HepG2 (cell line): Measurements from ENCODE around the gene ABCB6. TPM values are rescaled to one million over a fixed set of nuclear protein-coding genes. Genes with fewer than 3 reads are reported as not detected.

ENCODE experiments used
- AGO1 ChIP-seq: fragments of 200-400 bp; formaldehyde crosslinking; IDR thresholded peaks from 2 replicates; pipeline ENCODE4 v1.6.1; 2017; ENCODE audit warnings: mild to moderate bottlenecking, low read depth, low read length, moderate library complexity; ENCODE audit not compliant: poor library complexity, severe bottlenecking
- ARNT ChIP-seq: fragments of 450-650 bp; IDR thresholded peaks from 2 replicates; pipeline ENCODE4 v1.6.1; 2017
- GTF3A ChIP-seq: sonication (generic); formaldehyde crosslinking; conservative IDR thresholded peaks from 2 replicates; pipeline ENCODE4 v1.4.0; 2020; ENCODE audit warnings: mild to moderate bottlenecking, missing genetic modification reagents
- HOXA9 ChIP-seq: sonication (generic); formaldehyde crosslinking; IDR thresholded peaks from 2 replicates; pipeline ENCODE4 v1.8.1; 2022; ENCODE audit warnings: missing genetic modification reagents, mild to moderate bottlenecking, moderate library complexity, borderline replicate concordance
- RBFOX2 ChIP-seq: fragments of 200-400 bp; formaldehyde crosslinking; IDR thresholded peaks from 2 replicates; pipeline ENCODE4 v1.6.1; 2017; ENCODE audit warnings: low read depth, mild to moderate bottlenecking, low read length
- SP1 ChIP-seq, 2 experiments: fragments of 450-650 bp in 1 of 2; sonication (generic) in 1 of 2; formaldehyde crosslinking in 1 of 2; IDR thresholded peaks; 2 replicates each; pipeline versions ENCODE4 v1.4.0 to v1.6.1; 2016 to 2020; ENCODE audit warnings: missing genetic modification reagents in 1 of 2
- SSRP1 ChIP-seq: IDR thresholded peaks from 2 replicates; pipeline ENCODE4 v1.6.1; 2016; ENCODE audit warnings: control low read depth
- XRCC5 ChIP-seq: fragments of 200-400 bp; formaldehyde crosslinking; optimal IDR thresholded peaks from 2 replicates; pipeline ENCODE3; 2017; ENCODE audit warnings: mild to moderate bottlenecking, low read length
- ZC3H13 ChIP-seq: sonication (generic); formaldehyde crosslinking; IDR thresholded peaks from 2 replicates; pipeline ENCODE4 v1.8.1; 2023; ENCODE audit warnings: mild to moderate bottlenecking, missing genetic modification reagents, moderate library complexity
- ZNF160 ChIP-seq: sonication (generic); formaldehyde crosslinking; IDR thresholded peaks from 2 replicates; pipeline ENCODE4 v1.8.0; 2022; ENCODE audit warnings: mild to moderate bottlenecking, inconsistent platforms, missing genetic modification reagents
- ZNF180 ChIP-seq: sonication (generic); formaldehyde crosslinking; IDR thresholded peaks from 2 replicates; pipeline ENCODE4 v1.4.0; 2020; ENCODE audit warnings: low read depth, missing genetic modification reagents, borderline replicate concordance
- ZNF343 ChIP-seq: sonication (generic); formaldehyde crosslinking; IDR thresholded peaks from 2 replicates; pipeline ENCODE4 v1.4.0; 2020; ENCODE audit warnings: mild to moderate bottlenecking, missing genetic modification reagents
- ZNF777 ChIP-seq: sonication (generic); formaldehyde crosslinking; IDR thresholded peaks from 2 replicates; pipeline ENCODE4 v1.4.0; 2020; ENCODE audit warnings: missing genetic modification reagents
- ZSCAN31 ChIP-seq: sonication (generic); formaldehyde crosslinking; IDR thresholded peaks from 2 replicates; pipeline ENCODE4 v1.5.0; 2020; ENCODE audit warnings: low read depth, mild to moderate bottlenecking, missing genetic modification reagents
- ZSCAN9 ChIP-seq: IDR thresholded peaks from 2 replicates; pipeline ENCODE4 v1.6.1; 2016; ENCODE audit warnings: borderline replicate concordance
- polyA plus RNA-seq, 8 experiments: library from polyadenylated mRNA; depleted of rRNA in 3 of 8; stranded (reverse) in 7 of 8; unstranded in 1 of 8; fragments of >200 nt; fragmentation: Illumina TruSeq in 4 of 8; extraction: Trizol in 4 of 8; gene quantifications; 2 replicates each; pipeline versions ENCODE4 v1.2.1 to v1.2.3, GENCODE V29; 2011 to 2016; ENCODE audit warnings: low read depth in 4 of 8, missing spikeins in 1 of 8, mixed read lengths in 1 of 8; ENCODE audit not compliant: insufficient read depth in 1 of 8
- total RNA-seq, 5 experiments: library from RNA; depleted of rRNA; stranded (reverse); fragments of >200 nt; fragmentation: Illumina TruSeq; extraction: Trizol; gene quantifications; 2 replicates each; pipeline ENCODE4 v1.2.3, GENCODE V29; 2016; ENCODE audit warnings: low read depth in 1 of 5
- TF ChIP-seq, protein P1 (sequence below): sonication (generic); formaldehyde crosslinking; conservative IDR thresholded peaks from 2 replicates; pipeline ENCODE4 v1.8.1; 2023; ENCODE audit warnings: missing genetic modification reagents
- TF ChIP-seq, protein P2 (sequence below): sonication (generic); formaldehyde crosslinking; IDR thresholded peaks from 2 replicates; pipeline ENCODE4 v1.5.0; 2020; ENCODE audit warnings: missing genetic modification reagents
- TF ChIP-seq, protein P3 (sequence below), 2 experiments: sonication (generic) in 1 of 2; formaldehyde crosslinking in 1 of 2; IDR thresholded peaks; 2 replicates each; pipeline versions ENCODE4 v1.4.0 to v1.6.1; 2016 to 2020; ENCODE audit warnings: borderline replicate concordance in 1 of 2, low read depth in 1 of 2, mild to moderate bottlenecking in 1 of 2, missing genetic modification reagents in 1 of 2
- TF ChIP-seq, protein P4 (sequence below): sonication (generic); formaldehyde crosslinking; IDR thresholded peaks from 2 replicates; pipeline ENCODE4 v1.5.0; 2020; ENCODE audit warnings: mild to moderate bottlenecking, missing genetic modification reagents

Gene ABCB6
- total and polyA plus RNA-seq, 2 of the 13 experiments (the other 11 are each of a cell fraction or from before 2014, with no cell fraction given): 91.1 to 137 TPM

DNA sequence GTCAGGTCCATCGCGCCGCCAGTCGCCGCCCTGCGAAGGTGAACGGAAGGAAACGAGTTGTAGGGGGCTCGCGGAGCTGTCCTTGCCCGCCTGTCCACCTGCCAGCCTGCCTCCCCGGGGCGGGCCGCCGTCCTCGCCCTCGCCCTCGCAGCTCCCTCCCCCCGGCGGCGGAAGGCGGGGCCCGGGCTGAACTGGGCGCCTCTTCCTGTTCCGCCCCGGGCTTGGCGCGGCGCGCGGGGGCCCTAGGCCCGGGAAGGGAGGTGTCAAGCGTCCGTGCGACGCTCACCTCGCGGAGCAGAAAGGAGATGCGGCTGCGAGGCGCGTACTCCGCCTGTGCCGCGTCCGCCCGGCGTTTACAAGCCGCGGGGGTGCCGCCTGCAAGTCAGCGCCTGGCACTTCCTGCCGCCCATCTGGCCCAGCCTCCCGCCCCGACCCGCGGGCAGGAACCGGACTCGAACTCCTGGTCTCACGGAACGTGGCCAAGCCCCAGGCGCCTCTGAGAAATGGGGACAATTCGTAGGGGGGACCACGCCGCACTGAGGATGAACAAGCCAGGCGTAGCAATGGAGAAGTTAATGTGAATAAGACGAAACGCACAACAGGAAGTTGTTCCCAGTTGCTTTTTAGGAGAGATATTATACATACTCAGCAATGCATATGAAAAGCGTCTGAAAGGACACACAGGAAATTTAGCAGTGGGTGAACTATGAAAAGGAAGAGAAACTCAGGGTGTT, 41.8 kb downstream of the ABCB6 start, which contains the start of gene CNPPD1 (continued):
- TF ChIP-seq ZNF343 (peak; percentile 90; the same call in 1 of the 2 replicates), ARNT (no peak), RBFOX2 (peak; percentile 98), ZSCAN31 (CRISPR knock-in tag) (peak; percentile 97), ZNF160 (no peak; the same call in 1 of the 2 replicates), AGO1 (no peak), ZC3H13 (CRISPR knock-in tag) (peak; percentile 98), ZSCAN9 (CRISPR knock-in tag) (peak; percentile 92), SP1 (IDR thresholded peaks at IDR 0.05) (no peak), SP1 (CRISPR knock-in tag; IDR thresholded peaks at IDR 0.05) (peak; percentile 76; the same call in 1 of the 2 replicates), GTF3A (no peak; the same call in 1 of the 2 replicates), ZNF777 (CRISPR knock-in tag) (peak; percentile 77), HOXA9 (CRISPR knock-in tag) (peak; percentile 98), XRCC5 (peak; percentile 72), SSRP1 (CRISPR knock-in tag) (no peak), ZNF180 (CRISPR knock-in tag) (0 out of 2 replicates have a peak, but pooled peaks have one; percentile 87)
- TF ChIP-seq, protein P1, sequence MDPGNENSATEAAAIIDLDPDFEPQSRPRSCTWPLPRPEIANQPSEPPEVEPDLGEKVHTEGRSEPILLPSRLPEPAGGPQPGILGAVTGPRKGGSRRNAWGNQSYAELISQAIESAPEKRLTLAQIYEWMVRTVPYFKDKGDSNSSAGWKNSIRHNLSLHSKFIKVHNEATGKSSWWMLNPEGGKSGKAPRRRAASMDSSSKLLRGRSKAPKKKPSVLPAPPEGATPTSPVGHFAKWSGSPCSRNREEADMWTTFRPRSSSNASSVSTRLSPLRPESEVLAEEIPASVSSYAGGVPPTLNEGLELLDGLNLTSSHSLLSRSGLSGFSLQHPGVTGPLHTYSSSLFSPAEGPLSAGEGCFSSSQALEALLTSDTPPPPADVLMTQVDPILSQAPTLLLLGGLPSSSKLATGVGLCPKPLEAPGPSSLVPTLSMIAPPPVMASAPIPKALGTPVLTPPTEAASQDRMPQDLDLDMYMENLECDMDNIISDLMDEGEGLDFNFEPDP (CRISPR knock-in tag): peak; percentile 99; the same call in 1 of the 2 replicates
- TF ChIP-seq, protein P2, sequence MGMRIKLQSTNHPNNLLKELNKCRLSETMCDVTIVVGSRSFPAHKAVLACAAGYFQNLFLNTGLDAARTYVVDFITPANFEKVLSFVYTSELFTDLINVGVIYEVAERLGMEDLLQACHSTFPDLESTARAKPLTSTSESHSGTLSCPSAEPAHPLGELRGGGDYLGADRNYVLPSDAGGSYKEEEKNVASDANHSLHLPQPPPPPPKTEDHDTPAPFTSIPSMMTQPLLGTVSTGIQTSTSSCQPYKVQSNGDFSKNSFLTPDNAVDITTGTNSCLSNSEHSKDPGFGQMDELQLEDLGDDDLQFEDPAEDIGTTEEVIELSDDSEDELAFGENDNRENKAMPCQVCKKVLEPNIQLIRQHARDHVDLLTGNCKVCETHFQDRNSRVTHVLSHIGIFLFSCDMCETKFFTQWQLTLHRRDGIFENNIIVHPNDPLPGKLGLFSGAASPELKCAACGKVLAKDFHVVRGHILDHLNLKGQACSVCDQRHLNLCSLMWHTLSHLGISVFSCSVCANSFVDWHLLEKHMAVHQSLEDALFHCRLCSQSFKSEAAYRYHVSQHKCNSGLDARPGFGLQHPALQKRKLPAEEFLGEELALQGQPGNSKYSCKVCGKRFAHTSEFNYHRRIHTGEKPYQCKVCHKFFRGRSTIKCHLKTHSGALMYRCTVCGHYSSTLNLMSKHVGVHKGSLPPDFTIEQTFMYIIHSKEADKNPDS (CRISPR knock-in tag): peak; percentile 94; the same call in 1 of the 2 replicates
- TF ChIP-seq, protein P3, sequence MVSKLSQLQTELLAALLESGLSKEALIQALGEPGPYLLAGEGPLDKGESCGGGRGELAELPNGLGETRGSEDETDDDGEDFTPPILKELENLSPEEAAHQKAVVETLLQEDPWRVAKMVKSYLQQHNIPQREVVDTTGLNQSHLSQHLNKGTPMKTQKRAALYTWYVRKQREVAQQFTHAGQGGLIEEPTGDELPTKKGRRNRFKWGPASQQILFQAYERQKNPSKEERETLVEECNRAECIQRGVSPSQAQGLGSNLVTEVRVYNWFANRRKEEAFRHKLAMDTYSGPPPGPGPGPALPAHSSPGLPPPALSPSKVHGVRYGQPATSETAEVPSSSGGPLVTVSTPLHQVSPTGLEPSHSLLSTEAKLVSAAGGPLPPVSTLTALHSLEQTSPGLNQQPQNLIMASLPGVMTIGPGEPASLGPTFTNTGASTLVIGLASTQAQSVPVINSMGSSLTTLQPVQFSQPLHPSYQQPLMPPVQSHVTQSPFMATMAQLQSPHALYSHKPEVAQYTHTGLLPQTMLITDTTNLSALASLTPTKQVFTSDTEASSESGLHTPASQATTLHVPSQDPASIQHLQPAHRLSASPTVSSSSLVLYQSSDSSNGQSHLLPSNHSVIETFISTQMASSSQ (IDR thresholded peaks at IDR 0.05; ENCODE audit: low read depth): no peak
- TF ChIP-seq, protein P3 (CRISPR knock-in tag; IDR thresholded peaks at IDR 0.05; ENCODE audit: borderline replicate concordance): peak; percentile 83; the same call in 1 of the 2 replicates
- TF ChIP-seq, protein P4, sequence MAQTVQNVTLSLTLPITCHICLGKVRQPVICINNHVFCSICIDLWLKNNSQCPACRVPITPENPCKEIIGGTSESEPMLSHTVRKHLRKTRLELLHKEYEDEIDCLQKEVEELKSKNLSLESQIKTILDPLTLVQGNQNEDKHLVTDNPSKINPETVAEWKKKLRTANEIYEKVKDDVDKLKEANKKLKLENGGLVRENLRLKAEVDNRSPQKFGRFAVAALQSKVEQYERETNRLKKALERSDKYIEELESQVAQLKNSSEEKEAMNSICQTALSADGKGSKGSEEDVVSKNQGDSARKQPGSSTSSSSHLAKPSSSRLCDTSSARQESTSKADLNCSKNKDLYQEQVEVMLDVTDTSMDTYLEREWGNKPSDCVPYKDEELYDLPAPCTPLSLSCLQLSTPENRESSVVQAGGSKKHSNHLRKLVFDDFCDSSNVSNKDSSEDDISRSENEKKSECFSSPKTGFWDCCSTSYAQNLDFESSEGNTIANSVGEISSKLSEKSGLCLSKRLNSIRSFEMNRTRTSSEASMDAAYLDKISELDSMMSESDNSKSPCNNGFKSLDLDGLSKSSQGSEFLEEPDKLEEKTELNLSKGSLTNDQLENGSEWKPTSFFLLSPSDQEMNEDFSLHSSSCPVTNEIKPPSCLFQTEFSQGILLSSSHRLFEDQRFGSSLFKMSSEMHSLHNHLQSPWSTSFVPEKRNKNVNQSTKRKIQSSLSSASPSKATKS (CRISPR knock-in tag): peak; percentile 95; the same call in 1 of the 2 replicates
